IMR-90 (cell line): ENCODE data around the gene PIEZO1. TPM values are rescaled to one million over a fixed set of nuclear protein-coding genes. Genes with fewer than 3 reads are reported as not detected.

ENCODE experiments used
- ATAC-seq: fragments of 200-7000 bp; cut with Tn5 transposase; 2 replicates; pipeline ENCODE4 v1.9.1; 2020; ENCODE audit warnings: low read depth, mild to moderate bottlenecking, moderate library complexity
- BruUV-seq: library from RNA; stranded (reverse); fragments of 400-500 nt; replicated peaks from 2 replicates; lab custom pipeline; 2021; lab: Mats Ljungman, UMichigan
- CTCF ChIA-PET: fragments of 300-600 bp; formaldehyde crosslinking; extraction: SDS; loops from one replicate; lab custom pipeline; 2021; ENCODE audit warnings: antibody characterized with exemption; lab: Yijun Ruan, JAX
- POLR2A ChIA-PET: fragments of 300-600 bp; sonication (Branson Sonifier 250); formaldehyde crosslinking; loops from one replicate; lab custom pipeline; 2022; ENCODE audit warnings: antibody characterized with exemption; ENCODE audit not compliant: unreplicated experiment; lab: Charles Lee
- DNase-seq: peaks from one replicate; pipeline ENCODE4 v3.0.0; 2013
- H2AFZ ChIP-seq: replicated peaks from 2 replicates; pipeline ENCODE3; 2013; ENCODE audit warnings: low read length, mild to moderate bottlenecking; ENCODE audit not compliant: poor library complexity
- H2AK5ac ChIP-seq: 2 replicates; pipeline ENCODE4 v1.6.1; 2013; ENCODE audit warnings: low read depth, low read length, inconsistent platforms
- H2AK9ac ChIP-seq: replicated peaks from 2 replicates; pipeline ENCODE3; 2013; ENCODE audit warnings: mild to moderate bottlenecking, low read depth, low read length, moderate library complexity; ENCODE audit not compliant: poor library complexity
- H2BK120ac ChIP-seq: 2 replicates; pipeline ENCODE4 v1.6.1; 2013; ENCODE audit warnings: low read depth, low read length, inconsistent platforms
- H2BK15ac ChIP-seq: 3 replicates; pipeline ENCODE4 v1.6.1; 2013; ENCODE audit warnings: low read depth, low read length, inconsistent platforms
- H2BK20ac ChIP-seq: 2 replicates; pipeline ENCODE4 v1.6.1; 2013; ENCODE audit warnings: low read depth, mild to moderate bottlenecking, inconsistent platforms, low read length, moderate library complexity
- H2BK5ac ChIP-seq: 2 replicates; pipeline ENCODE4 v1.6.1; 2013; ENCODE audit warnings: mild to moderate bottlenecking, low read depth, low read length, inconsistent platforms; ENCODE audit not compliant: poor library complexity, severe bottlenecking
- H3K14ac ChIP-seq: replicated peaks from 2 replicates; pipeline ENCODE4 v1.6.1; 2013; ENCODE audit warnings: low read depth, low read length, inconsistent platforms
- H3K18ac ChIP-seq: 2 replicates; pipeline ENCODE4 v1.6.1; 2013; ENCODE audit warnings: low read depth, low read length, control low read depth
- H3K23ac ChIP-seq: 2 replicates; pipeline ENCODE4 v1.6.1; 2013; ENCODE audit warnings: low read depth, low read length, inconsistent platforms
- H3K27ac ChIP-seq: 2 replicates; pipeline ENCODE4 v1.5.1; 2013; ENCODE audit warnings: mild to moderate bottlenecking, control low read depth, low read length; ENCODE audit not compliant: insufficient read depth
- H3K27me3 ChIP-seq: 2 replicates; pipeline ENCODE4 v1.6.1; 2013; ENCODE audit warnings: low read length; ENCODE audit not compliant: control insufficient read depth, insufficient read depth
- H3K36me3 ChIP-seq: 2 replicates; pipeline ENCODE4 v1.6.1; 2013; ENCODE audit warnings: low read length, mixed read lengths; ENCODE audit not compliant: control insufficient read depth, insufficient read depth
- H3K4ac ChIP-seq: 2 replicates; pipeline ENCODE4 v1.6.1; 2013; ENCODE audit warnings: low read depth, low read length, inconsistent platforms
- H3K4me1 ChIP-seq: 2 replicates; pipeline ENCODE4 v1.6.1; 2013; ENCODE audit warnings: low read length, mixed read lengths; ENCODE audit not compliant: control insufficient read depth, insufficient read depth
- H3K4me2 ChIP-seq: 2 replicates; pipeline ENCODE4 v1.6.1; 2013; ENCODE audit warnings: low read depth, mild to moderate bottlenecking, control low read depth, low read length, moderate library complexity
- H3K4me3 ChIP-seq: 2 replicates; pipeline ENCODE4 v1.5.1; 2013; ENCODE audit warnings: low read depth, mild to moderate bottlenecking, control low read depth, low read length, moderate library complexity; ENCODE audit not compliant: insufficient read depth
- H3K56ac ChIP-seq: 2 replicates; pipeline ENCODE4 v1.6.1; 2013; ENCODE audit warnings: low read length, inconsistent platforms; ENCODE audit not compliant: insufficient read depth; ENCODE audit errors: extremely low read depth
- H3K79me1 ChIP-seq, 2 experiments: 2 replicates each; pipeline ENCODE4 v1.6.1; 2013; ENCODE audit warnings: low read length in 2 of 2, inconsistent platforms in 1 of 2, low read depth in 1 of 2
- H3K9ac ChIP-seq: 2 replicates; pipeline ENCODE4 v1.6.1; 2013; ENCODE audit warnings: low read depth, low read length, control low read depth
- H3K9me1 ChIP-seq: 2 replicates; pipeline ENCODE4 v1.6.1; 2013; ENCODE audit warnings: low read length, inconsistent platforms; ENCODE audit not compliant: insufficient read depth
- H3K9me3 ChIP-seq: 2 replicates; pipeline ENCODE4 v1.6.1; 2013; ENCODE audit warnings: low read length; ENCODE audit not compliant: control insufficient read depth, insufficient read depth
- H4K20me1 ChIP-seq: 2 replicates; pipeline ENCODE4 v1.6.1; 2013; ENCODE audit warnings: low read length, inconsistent platforms; ENCODE audit not compliant: insufficient read depth
- H4K5ac ChIP-seq: 2 replicates; pipeline ENCODE4 v1.6.1; 2013; ENCODE audit warnings: mild to moderate bottlenecking, low read depth, low read length, control low read depth
- H4K8ac ChIP-seq, 2 experiments: 2 replicates each; pipeline ENCODE4 v1.6.1; 2013; ENCODE audit warnings: low read depth in 2 of 2, low read length in 2 of 2, control low read depth in 1 of 2, inconsistent platforms in 1 of 2
- H4K91ac ChIP-seq: 2 replicates; pipeline ENCODE4 v1.6.1; 2013; ENCODE audit warnings: low read depth, low read length, inconsistent platforms; ENCODE audit not compliant: insufficient read depth
- NFE2L2 ChIP-seq: fragments of 150-350 bp; IDR thresholded peaks from 2 replicates; pipeline ENCODE4 v1.6.1; 2016; ENCODE audit warnings: low read depth, mild to moderate bottlenecking, low read length
- POLR2A ChIP-seq: IDR thresholded peaks from 2 replicates; pipeline ENCODE4 v1.6.1; 2012; ENCODE audit warnings: mild to moderate bottlenecking, low read depth, low read length
- SMC3 ChIP-seq: fragments of 150-350 bp; IDR thresholded peaks from 2 replicates; pipeline ENCODE4 v1.6.1; 2016; ENCODE audit warnings: low read depth, mild to moderate bottlenecking, antibody characterized with exemption, low read length, moderate library complexity
- WGBS, 2 experiments: methylation state at CpG; one replicate each; pipeline versions ENCODE4 v1.1.5 to v1.1.7; 2013; ENCODE audit warnings: missing lambda C conversion rate in 2 of 2; ENCODE audit not compliant: insufficient read length in 1 of 2; ENCODE audit errors: extremely low coverage in 2 of 2; 5-methylcytosine and 5-hydroxymethylcytosine counted together
- dilution Hi-C: fragments of 300-500 bp; cut with HindIII; formaldehyde crosslinking; loops from one replicate; pipeline ENCODE4 v1.14.3; 2018; ENCODE audit warnings: low sequenced_read_pairs; ENCODE audit not compliant: unreplicated experiment
- in situ Hi-C: fragments of 300-500 bp; cut with MboI; formaldehyde crosslinking; loops from 3 replicates; pipeline ENCODE4 v1.14.3; 2019; ENCODE audit warnings: low sequenced_read_pairs, inconsistent platforms, mixed read lengths
- intact Hi-C: fragments of 100-400 bp; cut with micrococcal nuclease; formaldehyde crosslinking; loops from 2 replicates; pipeline ENCODE4 v1.10.0; 2022
- polyA plus RNA-seq, 3 experiments: library from polyadenylated mRNA; depleted of rRNA; stranded (reverse); fragments of >200 nt; gene quantifications; 2 replicates each; pipeline ENCODE4 v1.2.3, GENCODE V29; 2012; ENCODE audit warnings: low replicate concordance in 1 of 3
- total RNA-seq: library from RNA; depleted of rRNA; stranded (reverse); fragments of >200 nt; gene quantifications from 2 replicates; pipeline ENCODE4 v1.2.3, GENCODE V29; 2012

Gene PIEZO1
- total and polyA plus RNA-seq, 2 of the 4 experiments (the other 2 are of a cell fraction): 36.2 to 372 TPM

DNA sequence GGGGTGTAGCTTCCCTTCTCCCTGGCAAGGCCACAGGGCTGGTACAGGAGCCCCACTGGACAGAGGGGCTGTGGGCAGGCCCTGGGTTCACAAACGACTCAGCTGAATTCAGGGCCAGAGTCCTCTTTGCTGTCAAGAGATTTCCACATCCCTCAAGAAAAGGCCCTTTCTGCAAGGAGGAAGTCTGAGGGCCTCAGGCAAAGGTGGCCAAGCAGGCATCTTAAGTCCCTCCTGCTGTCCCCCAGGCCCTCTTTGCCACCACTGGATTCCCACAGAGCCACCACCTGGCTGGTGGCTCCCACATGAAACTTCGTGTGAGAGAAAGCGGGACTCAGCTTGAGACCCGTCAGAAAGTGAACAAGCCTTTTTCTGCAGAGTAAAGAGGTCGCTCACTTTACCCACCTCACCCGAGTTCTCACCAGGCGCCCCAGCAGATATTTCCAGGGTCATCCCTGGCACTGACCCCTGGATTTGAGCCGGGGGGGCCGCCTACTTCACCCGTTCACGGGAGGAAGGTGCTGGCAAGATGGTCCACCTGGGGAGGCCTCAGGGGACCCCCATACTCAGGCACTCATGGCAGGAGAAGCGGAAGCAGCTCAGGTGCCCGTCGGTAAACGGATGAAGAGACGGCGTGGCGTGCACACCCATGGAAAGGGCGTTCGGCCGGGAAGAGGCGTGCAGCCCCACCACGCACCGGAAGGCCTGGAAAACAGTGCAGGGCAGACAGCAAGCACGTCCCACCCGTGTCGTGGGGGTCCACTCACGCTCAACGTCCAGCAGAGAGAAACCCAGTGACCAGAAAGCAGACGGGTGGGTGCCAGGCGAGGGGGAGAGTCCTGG is 82.4 kb downstream of the PIEZO1 start:
- BruUV-seq: no TSS peak
- POLR2A ChIA-PET: no interaction called here
- no peak overlapping the region for H3K4me3 ChIP-seq
- peaks cover 22 to 64% of the 10 kb centered on the region in 2 experiments for H3K79me1 ChIP-seq
- H2BK5ac ChIP-seq: no peak overlapping the region
- in situ Hi-C loops (no loop called here), dilution Hi-C loops (no loop called here), intact Hi-C loops (no loop called here)
- TF ChIP-seq POLR2A (no peak), NFE2L2 (no peak), SMC3 (no peak)
- no peak overlapping the region for H2BK15ac ChIP-seq
- no peak overlapping the region for H3K4me2 ChIP-seq
- H4K20me1 ChIP-seq: no peaks in the 10 kb centered on the region; the same call in 1 of the 2 replicates
- no peak overlapping the region for H4K5ac ChIP-seq
- H3K23ac ChIP-seq: no peak overlapping the region
- peaks cover 19% of the 10 kb centered on the region for H3K4me1 ChIP-seq
- peak overlapping the region; percentile 52 for H2AK9ac ChIP-seq
- no peaks in the 10 kb centered on the region for H3K9me3 ChIP-seq
- no peak overlapping the region for H3K56ac ChIP-seq
- H3K14ac ChIP-seq: no peak overlapping the region
- H3K9ac ChIP-seq: no peak overlapping the region
- no peak overlapping the region for H3K4ac ChIP-seq
- peaks cover 24% of the 10 kb centered on the region for H3K36me3 ChIP-seq
- H2AFZ ChIP-seq: no peak overlapping the region
- 88% methylated on average over 19 of the region's 31 CpGs; no CpG with 5 or more reads in 1 of the 2 experiments for WGBS, 2 experiments
- H3K27ac ChIP-seq: no peak overlapping the region
- no peak overlapping the region for H4K91ac ChIP-seq
- peak overlapping the region; percentile 12; the same call in 1 of the 2 replicates for H2AK5ac ChIP-seq
- no peak for ATAC-seq
- CTCF ChIA-PET: no interaction called here
- no peak overlapping the region for H2BK120ac ChIP-seq
- no peaks in the 10 kb centered on the region; the same call in none of the 2 replicates for H3K9me1 ChIP-seq
- H4K8ac ChIP-seq: no peak overlapping the region
- no peak for DNase-seq
- H3K18ac ChIP-seq: no peak overlapping the region
- H3K27me3 ChIP-seq: no peaks in the 10 kb centered on the region
- H2BK20ac ChIP-seq: no peak overlapping the region
